ENCODE data around the gene CDC45.

DNA sequence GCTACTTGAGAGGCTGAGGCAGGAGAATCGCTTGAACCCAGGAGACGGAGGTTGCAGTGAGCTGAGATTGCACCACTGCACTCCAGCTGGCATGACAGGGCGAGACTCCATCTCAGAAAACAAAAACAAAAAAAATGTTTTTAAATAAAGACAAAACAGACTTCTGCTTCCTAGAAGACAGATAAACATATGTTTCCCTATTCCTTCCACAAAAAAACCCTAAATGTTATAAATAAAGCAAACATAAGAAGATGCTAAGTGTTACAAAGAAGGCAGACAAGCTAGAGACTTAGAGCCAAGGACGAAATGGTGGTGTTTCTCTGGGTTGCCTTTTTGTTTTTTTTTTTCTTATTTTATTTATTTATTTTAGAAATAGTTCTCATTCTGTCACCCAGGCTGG, 50.1 kb downstream of the CDC45 start:
- TF ChIP-seq, protein P1, sequence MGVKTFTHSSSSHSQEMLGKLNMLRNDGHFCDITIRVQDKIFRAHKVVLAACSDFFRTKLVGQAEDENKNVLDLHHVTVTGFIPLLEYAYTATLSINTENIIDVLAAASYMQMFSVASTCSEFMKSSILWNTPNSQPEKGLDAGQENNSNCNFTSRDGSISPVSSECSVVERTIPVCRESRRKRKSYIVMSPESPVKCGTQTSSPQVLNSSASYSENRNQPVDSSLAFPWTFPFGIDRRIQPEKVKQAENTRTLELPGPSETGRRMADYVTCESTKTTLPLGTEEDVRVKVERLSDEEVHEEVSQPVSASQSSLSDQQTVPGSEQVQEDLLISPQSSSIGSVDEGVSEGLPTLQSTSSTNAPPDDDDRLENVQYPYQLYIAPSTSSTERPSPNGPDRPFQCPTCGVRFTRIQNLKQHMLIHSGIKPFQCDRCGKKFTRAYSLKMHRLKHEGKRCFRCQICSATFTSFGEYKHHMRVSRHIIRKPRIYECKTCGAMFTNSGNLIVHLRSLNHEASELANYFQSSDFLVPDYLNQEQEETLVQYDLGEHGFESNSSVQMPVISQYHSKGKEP (tag by site-specific recombination; IDR thresholded peaks at IDR 0.05), result no peak
- TF ChIP-seq, protein P2, sequence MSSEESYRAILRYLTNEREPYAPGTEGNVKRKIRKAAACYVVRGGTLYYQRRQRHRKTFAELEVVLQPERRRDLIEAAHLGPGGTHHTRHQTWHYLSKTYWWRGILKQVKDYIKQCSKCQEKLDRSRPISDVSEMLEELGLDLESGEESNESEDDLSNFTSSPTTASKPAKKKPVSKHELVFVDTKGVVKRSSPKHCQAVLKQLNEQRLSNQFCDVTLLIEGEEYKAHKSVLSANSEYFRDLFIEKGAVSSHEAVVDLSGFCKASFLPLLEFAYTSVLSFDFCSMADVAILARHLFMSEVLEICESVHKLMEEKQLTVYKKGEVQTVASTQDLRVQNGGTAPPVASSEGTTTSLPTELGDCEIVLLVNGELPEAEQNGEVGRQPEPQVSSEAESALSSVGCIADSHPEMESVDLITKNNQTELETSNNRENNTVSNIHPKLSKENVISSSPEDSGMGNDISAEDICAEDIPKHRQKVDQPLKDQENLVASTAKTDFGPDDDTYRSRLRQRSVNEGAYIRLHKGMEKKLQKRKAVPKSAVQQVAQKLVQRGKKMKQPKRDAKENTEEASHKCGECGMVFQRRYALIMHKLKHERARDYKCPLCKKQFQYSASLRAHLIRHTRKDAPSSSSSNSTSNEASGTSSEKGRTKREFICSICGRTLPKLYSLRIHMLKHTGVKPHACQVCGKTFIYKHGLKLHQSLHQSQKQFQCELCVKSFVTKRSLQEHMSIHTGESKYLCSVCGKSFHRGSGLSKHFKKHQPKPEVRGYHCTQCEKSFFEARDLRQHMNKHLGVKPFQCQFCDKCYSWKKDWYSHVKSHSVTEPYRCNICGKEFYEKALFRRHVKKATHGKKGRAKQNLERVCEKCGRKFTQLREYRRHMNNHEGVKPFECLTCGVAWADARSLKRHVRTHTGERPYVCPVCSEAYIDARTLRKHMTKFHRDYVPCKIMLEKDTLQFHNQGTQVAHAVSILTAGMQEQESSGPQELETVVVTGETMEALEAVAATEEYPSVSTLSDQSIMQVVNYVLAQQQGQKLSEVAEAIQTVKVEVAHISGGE (tag by site-specific recombination; conservative IDR thresholded peaks at IDR 0.05; ENCODE audit: low read depth), result no peak
- TF ChIP-seq, protein P3, sequence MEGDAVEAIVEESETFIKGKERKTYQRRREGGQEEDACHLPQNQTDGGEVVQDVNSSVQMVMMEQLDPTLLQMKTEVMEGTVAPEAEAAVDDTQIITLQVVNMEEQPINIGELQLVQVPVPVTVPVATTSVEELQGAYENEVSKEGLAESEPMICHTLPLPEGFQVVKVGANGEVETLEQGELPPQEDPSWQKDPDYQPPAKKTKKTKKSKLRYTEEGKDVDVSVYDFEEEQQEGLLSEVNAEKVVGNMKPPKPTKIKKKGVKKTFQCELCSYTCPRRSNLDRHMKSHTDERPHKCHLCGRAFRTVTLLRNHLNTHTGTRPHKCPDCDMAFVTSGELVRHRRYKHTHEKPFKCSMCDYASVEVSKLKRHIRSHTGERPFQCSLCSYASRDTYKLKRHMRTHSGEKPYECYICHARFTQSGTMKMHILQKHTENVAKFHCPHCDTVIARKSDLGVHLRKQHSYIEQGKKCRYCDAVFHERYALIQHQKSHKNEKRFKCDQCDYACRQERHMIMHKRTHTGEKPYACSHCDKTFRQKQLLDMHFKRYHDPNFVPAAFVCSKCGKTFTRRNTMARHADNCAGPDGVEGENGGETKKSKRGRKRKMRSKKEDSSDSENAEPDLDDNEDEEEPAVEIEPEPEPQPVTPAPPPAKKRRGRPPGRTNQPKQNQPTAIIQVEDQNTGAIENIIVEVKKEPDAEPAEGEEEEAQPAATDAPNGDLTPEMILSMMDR (tag by site-specific recombination; IDR thresholded peaks at IDR 0.05), result no peak
- TF ChIP-seq ZNF133 (tag by site-specific recombination; IDR thresholded peaks at IDR 0.05) (no peak), ZNF2 (tag by site-specific recombination; IDR thresholded peaks at IDR 0.05) (no peak)

Measured in HEK293 (cell line).